SK-N-SH (cell line): ENCODE results near the gene UVRAG. TPM values are rescaled to one million over a fixed set of nuclear protein-coding genes. Genes with fewer than 3 reads are reported as not detected.

Source experiments
- CTCF ChIA-PET: fragments of 300-600, 350-600 bp; formaldehyde crosslinking; extraction: SDS; loops from one replicate; lab custom pipeline; 2021; lab: Yijun Ruan, JAX
- POLR2A ChIA-PET: fragments of 350-600 bp; sonication (Branson Sonifier 250); formaldehyde crosslinking; extraction: SDS; loops from one replicate; lab custom pipeline; 2020; ENCODE audit warnings: antibody characterized with exemption, inconsistent platforms; lab: Yijun Ruan, JAX
- DNase-seq: peaks from one replicate; pipeline ENCODE4 v3.0.0; 2012
- H2AFZ ChIP-seq: fragments of 200-600 bp; sonication (generic); 2 replicates; pipeline ENCODE4 v1.8.1; 2016; ENCODE audit warnings: antibody characterized with exemption, mild to moderate bottlenecking, low read depth
- H3F3A ChIP-seq: fragments of 200-600 bp; sonication (generic); replicated peaks from 2 replicates; pipeline ENCODE3; 2016; ENCODE audit warnings: antibody characterized with exemption, mild to moderate bottlenecking; ENCODE audit not compliant: insufficient read depth
- H3K27ac ChIP-seq, 2 experiments: fragments of 200-500 bp in 1 of 2; fragments of 200-600 bp in 1 of 2; sonication (Bioruptor generic) in 1 of 2; sonication (generic), shearing (Covaris generic) in 1 of 2; 2 replicates each; pipeline versions ENCODE4 v1.5.1 to v1.6.1; 2014 to 2016; ENCODE audit warnings: low read depth in 2 of 2, inconsistent platforms in 1 of 2, low read length in 1 of 2, mild to moderate bottlenecking in 1 of 2, mixed read lengths in 1 of 2
- H3K27me3 ChIP-seq: fragments of 200-600 bp; sonication (generic), shearing (Covaris generic); 2 replicates; pipeline ENCODE4 v1.6.1; 2016; ENCODE audit warnings: mixed run types; ENCODE audit not compliant: insufficient read depth
- H3K36me3 ChIP-seq, 2 experiments: fragments of 200-500 bp in 1 of 2; fragments of 200-600 bp in 1 of 2; sonication (Bioruptor generic) in 1 of 2; sonication (generic) in 1 of 2; replicated peaks in 1 of 2; 2 replicates each; pipeline versions ENCODE3 to v1.5.1; 2014 to 2016; ENCODE audit warnings: low read length in 1 of 2, mild to moderate bottlenecking in 1 of 2; ENCODE audit not compliant: insufficient read depth in 2 of 2, control insufficient read depth in 1 of 2
- H3K4me1 ChIP-seq, 2 experiments: fragments of 200-500 bp in 1 of 2; fragments of 200-600 bp in 1 of 2; sonication (Bioruptor generic) in 1 of 2; sonication (generic), shearing (Covaris generic) in 1 of 2; 2 replicates each; pipeline versions ENCODE4 v1.5.1 to v1.6.1; 2014 to 2016; ENCODE audit warnings: low read depth in 1 of 2, low read length in 1 of 2, mixed run types in 1 of 2; ENCODE audit not compliant: insufficient read depth in 2 of 2, control insufficient read depth in 1 of 2
- H3K4me2 ChIP-seq: fragments of 200-600 bp; sonication (generic), shearing (Covaris generic); 2 replicates; pipeline ENCODE4 v1.6.1; 2017; ENCODE audit warnings: mixed run types
- H3K4me3 ChIP-seq, 2 experiments: fragments of 200-500 bp in 1 of 2; fragments of 200-600 bp in 1 of 2; sonication (Bioruptor generic) in 1 of 2; sonication (generic), shearing (Covaris generic) in 1 of 2; 2 replicates each; pipeline versions ENCODE4 v1.5.1 to v1.8.1; 2014 to 2016; ENCODE audit warnings: low read depth in 2 of 2, inconsistent platforms in 1 of 2, low read length in 1 of 2, mild to moderate bottlenecking in 1 of 2, mixed read lengths in 1 of 2, moderate library complexity in 1 of 2
- H3K79me2 ChIP-seq: fragments of 200-600 bp; sonication (generic); 2 replicates; pipeline ENCODE4 v1.8.1; 2017; ENCODE audit warnings: mild to moderate bottlenecking; ENCODE audit not compliant: insufficient read depth
- H3K9ac ChIP-seq: fragments of 200-600 bp; sonication (generic); 2 replicates; pipeline ENCODE4 v1.6.1; 2017; ENCODE audit warnings: mixed run types
- H3K9me2 ChIP-seq: fragments of 200-600 bp; sonication (generic); 2 replicates; pipeline ENCODE4 v1.6.1; 2017; ENCODE audit warnings: mixed run types
- H3K9me3 ChIP-seq: fragments of 200-600 bp; sonication (generic); 2 replicates; pipeline ENCODE4 v1.6.1; 2017; ENCODE audit warnings: mixed run types, mild to moderate bottlenecking, moderate library complexity
- H4K20me1 ChIP-seq: fragments of 200-600 bp; sonication (generic); 2 replicates; pipeline ENCODE4 v1.6.1; 2017; ENCODE audit warnings: mild to moderate bottlenecking, mixed run types; ENCODE audit not compliant: insufficient read depth
- CTCF ChIP-seq: fragments of 200-600 bp; sonication (generic); IDR thresholded peaks from 2 replicates; pipeline ENCODE4 v1.6.1; 2017; ENCODE audit warnings: antibody characterized with exemption, mild to moderate bottlenecking, moderate library complexity
- ELF1 ChIP-seq: IDR thresholded peaks from 2 replicates; pipeline ENCODE4 v1.4.0; 2012
- FOSL2 ChIP-seq: IDR thresholded peaks from 2 replicates; pipeline ENCODE4 v1.4.0; 2012; ENCODE audit warnings: low read depth, mild to moderate bottlenecking, moderate library complexity, borderline replicate concordance
- JUND ChIP-seq: IDR thresholded peaks from 2 replicates; pipeline ENCODE4 v1.4.0; 2012
- REST ChIP-seq: IDR thresholded peaks from 2 replicates; pipeline ENCODE4 v1.6.1; 2012; ENCODE audit warnings: mild to moderate bottlenecking, low read depth, low read length, moderate library complexity
- TCF12 ChIP-seq: IDR thresholded peaks from 2 replicates; pipeline ENCODE4 v1.4.0; 2012
- TEAD4 ChIP-seq: IDR thresholded peaks from 2 replicates; pipeline ENCODE4 v1.4.0; 2012; ENCODE audit warnings: mild to moderate bottlenecking, borderline replicate concordance; ENCODE audit not compliant: insufficient read depth
- YY1 ChIP-seq: IDR thresholded peaks from 2 replicates; pipeline ENCODE4 v1.4.0; 2012; ENCODE audit warnings: low read depth, mild to moderate bottlenecking
- WGBS: methylation state at CpG from one replicate; pipeline ENCODE4 v1.1.6; 2017; ENCODE audit warnings: low lambda C conversion rate; 5-methylcytosine and 5-hydroxymethylcytosine counted together
- polyA plus RNA-seq, 3 experiments: library from polyadenylated mRNA; depleted of rRNA; stranded (reverse); fragments of >200 nt; gene quantifications; 2 replicates each; pipeline ENCODE4 v1.2.3, GENCODE V29; 2012

UVRAG gene
- polyA plus RNA-seq, 1 of the 3 experiments (the other 2 are of a cell fraction): 5.8 TPM

- peaks cover 16% of the 10 kb centered on the region for H3F3A ChIP-seq
- ChIA-PET CTCF (interaction anchor here (1.2 to 4.6 kb wide), 3 partner anchors 10 to 395 kb away, joined by 7 to 44 read pairs (median 18); no protein-coding TSS in a partner anchor), POLR2A (interaction anchor here (1.0 kb wide), 1 partner anchor 11 kb away, joined by 8 read pairs; no protein-coding TSS in a partner anchor)
- H3K79me2 ChIP-seq: peaks cover 27% of the 10 kb centered on the region
- no peak overlapping the region for H3K4me3 ChIP-seq
- no peak overlapping the region for H3K27ac ChIP-seq
- H2AFZ ChIP-seq: no peak overlapping the region
- peak overlapping the region; percentile 85; the same call in 1 of the 2 replicates for H3K4me2 ChIP-seq
- peaks cover 9 to 13% of the 10 kb centered on the region in 2 experiments; a peak in 2 of 4 replicates for H3K4me1 ChIP-seq
- no peaks in the 10 kb centered on the region for H3K27me3 ChIP-seq
- H3K36me3 ChIP-seq: no peaks in the 10 kb centered on the region
- no peaks in the 10 kb centered on the region for H3K9me2 ChIP-seq
- TF ChIP-seq TEAD4 (no peak), YY1 (no peak), ELF1 (no peak)
- 100% methylated on average over 2 of the region's 2 CpGs for WGBS
- peaks cover 5% of the 10 kb centered on the region; the same call in 1 of the 2 replicates for H4K20me1 ChIP-seq
- H3K9me3 ChIP-seq: no peaks in the 10 kb centered on the region
- H3K9ac ChIP-seq: no peak overlapping the region
- no peak for DNase-seq
These were observed 1.9 kb upstream of the UVRAG start for GRCh38 chr11:75813124-75813523.

- Histone ChIP-seq H3K4me1 (peaks cover 9 to 13% of the 10 kb centered on the region in 2 experiments; a peak in 2 of 4 replicates), H3K9me2 (no peaks in the 10 kb centered on the region), H3K4me2 (peak overlapping the region; percentile 85), H4K20me1 (peaks cover 5% of the 10 kb centered on the region; the same call in 1 of the 2 replicates), H3K9ac (peak overlapping the region; percentile 85; the same call in 1 of the 2 replicates), H3K4me3 (peak overlapping the region; percentile 87 to 95), H3K9me3 (no peaks in the 10 kb centered on the region), H3K79me2 (peaks cover 32% of the 10 kb centered on the region), H3K27me3 (no peaks in the 10 kb centered on the region), H3K36me3 (no peaks in the 10 kb centered on the region), H2AFZ (peak overlapping the region; percentile 97; the same call in 1 of the 2 replicates), H3F3A (peaks cover 16% of the 10 kb centered on the region), H3K27ac (peak overlapping the region in 1 of 2 experiments; percentile 70; a peak in 2 of 4 replicates)
- CTCF ChIA-PET: interaction anchor here (1.0 to 4.6 kb wide), 6 partner anchors 11 to 504 kb away, joined by 3 to 44 read pairs (median 6); no protein-coding TSS in a partner anchor
- 48% methylated on average over 1 of the region's 1 CpG for WGBS
- no peak for DNase-seq
- POLR2A ChIA-PET: interaction anchor here (1.0 kb wide), 1 partner anchor 12 kb away, joined by 8 read pairs; no protein-coding TSS in a partner anchor
- TF ChIP-seq JUND (peak; percentile 53), REST (no peak), TCF12 (peak; percentile 25; the same call in 1 of the 2 replicates), FOSL2 (peak; percentile 60; the same call in 1 of the 2 replicates), CTCF (no peak)
These were observed 1.4 kb upstream of the UVRAG start for GRCh38 chr11:75813622-75814039.
